GM19463 (cell line): Measurements from ENCODE around the gene TRIM69.

ENCODE experiments used
- ATAC-seq: cut with Tn5 transposase; IDR thresholded peaks from one replicate; pipeline ENCODE4 v1.9.1; 2021; ENCODE audit warnings: mild to moderate bottlenecking, moderate library complexity; ENCODE audit not compliant: unreplicated experiment

The TRIM69 gene

GRCh38 chr15:44798826-44799225 is 62.5 kb downstream of the TRIM69 start:
- no peak for ATAC-seq

GRCh38 chr15:44801364-44801763 is 65.0 kb downstream of the TRIM69 start:
- ATAC-seq = no peak

- no peak for ATAC-seq
Observed at GRCh38 chr15:44801797-44802196, 65.5 kb downstream of the TRIM69 start.

GRCh38 chr15:44802336-44802735 is 66.0 kb downstream of the TRIM69 start:
- no peak for ATAC-seq

GRCh38 chr15:44804298-44805046 is 68.1 kb downstream of the TRIM69 start:
- no peak for ATAC-seq

GRCh38 chr15:44808557-44808956 is 72.2 kb downstream of the TRIM69 start:
- no peak for ATAC-seq

- no peak for ATAC-seq
Observed at GRCh38 chr15:44810237-44810636, 73.9 kb downstream of the TRIM69 start.

GRCh38 chr15:44811337-44811736 is 75.0 kb downstream of the TRIM69 start:
- ATAC-seq = no peak

GRCh38 chr15:44812029-44812517 is 75.7 kb downstream of the TRIM69 start:
- no peak for ATAC-seq

GRCh38 chr15:44813231-44813630 is 76.9 kb downstream of the TRIM69 start:
- ATAC-seq = no peak
